ENCODE measurements around the gene ACBD4.

The ACBD4 gene

GRCh38 chr17:45104907-45105624 is 30.4 kb upstream of the ACBD4 start:
- no peak for DNase-seq

GRCh38 chr17:45106096-45106495 is 29.4 kb upstream of the ACBD4 start:
- DNase-seq, result no peak

GRCh38 chr17:45106582-45106981 is 28.9 kb upstream of the ACBD4 start:
- no peak for DNase-seq

- DNase-seq, result no peak
Measured at GRCh38 chr17:45107293-45108010, 28.0 kb upstream of the ACBD4 start.

- no peak for DNase-seq
Measured at GRCh38 chr17:45108051-45108450, 27.4 kb upstream of the ACBD4 start.

- no peak for DNase-seq
Measured at GRCh38 chr17:45108595-45109521, 26.6 kb upstream of the ACBD4 start.

- no peak for DNase-seq
Measured at GRCh38 chr17:45110676-45111611, 24.5 kb upstream of the ACBD4 start.

GRCh38 chr17:45111850-45112249 is 23.6 kb upstream of the ACBD4 start:
- no peak for DNase-seq

GRCh38 chr17:45112559-45113423 is 22.7 kb upstream of the ACBD4 start:
- DNase-seq, result no peak

- DNase-seq, result no peak
Measured at GRCh38 chr17:45113424-45113754, 22.1 kb upstream of the ACBD4 start.

GRCh38 chr17:45114117-45114932 is 21.2 kb upstream of the ACBD4 start:
- DNase-seq, result no peak

GRCh38 chr17:45115015-45115625 is 20.4 kb upstream of the ACBD4 start:
- DNase-seq, result no peak

GRCh38 chr17:45115871-45116270 is 19.6 kb upstream of the ACBD4 start:
- DNase-seq, result no peak

- DNase-seq, result no peak
Measured at GRCh38 chr17:45116434-45117016, 19.0 kb upstream of the ACBD4 start.

GRCh38 chr17:45117334-45117733 is 18.2 kb upstream of the ACBD4 start:
- no peak for DNase-seq

- no peak for DNase-seq
Measured at GRCh38 chr17:45117848-45118646, 17.4 kb upstream of the ACBD4 start.

GRCh38 chr17:45118691-45119090 is 16.8 kb upstream of the ACBD4 start:
- DNase-seq, result no peak

GRCh38 chr17:45119964-45120363 is 15.5 kb upstream of the ACBD4 start:
- no peak for DNase-seq

GRCh38 chr17:45120558-45120957 is 14.9 kb upstream of the ACBD4 start:
- no peak for DNase-seq
